ENCODE results near the gene C9orf72. TPM values are rescaled to one million over a fixed set of nuclear protein-coding genes. Genes with fewer than 3 reads are reported as not detected.

C9orf72 gene
- total RNA-seq, 1 experiment from 2014 or later: 5.9 TPM

DNA sequence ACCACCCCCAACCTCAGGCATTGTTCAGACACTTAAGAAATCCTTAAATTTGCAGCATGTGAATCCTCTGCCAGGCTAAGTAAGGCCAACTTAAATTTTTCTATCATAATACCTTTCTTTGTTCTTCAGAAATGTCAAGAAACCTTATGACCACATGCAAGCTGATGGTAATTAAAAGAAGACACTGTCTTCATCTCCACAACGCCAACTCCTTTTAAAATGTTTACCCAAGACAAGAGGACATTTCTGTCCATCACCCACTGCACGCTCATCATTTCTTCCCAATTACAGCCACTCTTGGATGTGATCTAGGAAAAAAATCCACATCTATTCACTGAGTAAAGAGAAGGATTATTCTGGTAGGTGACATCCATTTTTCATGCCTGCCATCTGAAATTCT is 55.3 kb downstream of the C9orf72 start:
- no peak for DNase-seq (ENCODE audit: low spot score)
- no peaks in the 10 kb centered on the region for H3K4me1 ChIP-seq (ENCODE audit: insufficient read depth, low read length, poor library complexity, severe bottlenecking)
- CTCF ChIA-PET: no interaction called here
- H3K9me3 ChIP-seq (ENCODE audit: low read depth, low read length, poor library complexity, severe bottlenecking): no peaks in the 10 kb centered on the region
- H3K27me3 ChIP-seq (replicated peaks; ENCODE audit: insufficient read depth, low read depth, low read length, poor library complexity): no peaks in the 10 kb centered on the region
- no peak overlapping the region for H3K27ac ChIP-seq (ENCODE audit: low read depth, low read length, poor library complexity, severe bottlenecking)
- intact Hi-C loops (cut with micrococcal nuclease; ENCODE audit: unreplicated experiment): no loop called here
- POLR2A ChIA-PET (ENCODE audit: low non-redundant PET): no interaction called here
- H3K36me3 ChIP-seq (ENCODE audit: insufficient read depth, low read length, poor library complexity, severe bottlenecking): no peaks in the 10 kb centered on the region
- BruUV-seq (replicated peaks): no TSS peak
- no peak overlapping the region for H3K4me3 ChIP-seq (ENCODE audit: low read depth, low read length, poor library complexity, severe bottlenecking)
- TF ChIP-seq, protein P1, sequence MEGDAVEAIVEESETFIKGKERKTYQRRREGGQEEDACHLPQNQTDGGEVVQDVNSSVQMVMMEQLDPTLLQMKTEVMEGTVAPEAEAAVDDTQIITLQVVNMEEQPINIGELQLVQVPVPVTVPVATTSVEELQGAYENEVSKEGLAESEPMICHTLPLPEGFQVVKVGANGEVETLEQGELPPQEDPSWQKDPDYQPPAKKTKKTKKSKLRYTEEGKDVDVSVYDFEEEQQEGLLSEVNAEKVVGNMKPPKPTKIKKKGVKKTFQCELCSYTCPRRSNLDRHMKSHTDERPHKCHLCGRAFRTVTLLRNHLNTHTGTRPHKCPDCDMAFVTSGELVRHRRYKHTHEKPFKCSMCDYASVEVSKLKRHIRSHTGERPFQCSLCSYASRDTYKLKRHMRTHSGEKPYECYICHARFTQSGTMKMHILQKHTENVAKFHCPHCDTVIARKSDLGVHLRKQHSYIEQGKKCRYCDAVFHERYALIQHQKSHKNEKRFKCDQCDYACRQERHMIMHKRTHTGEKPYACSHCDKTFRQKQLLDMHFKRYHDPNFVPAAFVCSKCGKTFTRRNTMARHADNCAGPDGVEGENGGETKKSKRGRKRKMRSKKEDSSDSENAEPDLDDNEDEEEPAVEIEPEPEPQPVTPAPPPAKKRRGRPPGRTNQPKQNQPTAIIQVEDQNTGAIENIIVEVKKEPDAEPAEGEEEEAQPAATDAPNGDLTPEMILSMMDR (conservative IDR thresholded peaks at IDR 0.05; ENCODE audit: low read depth, low read length): no peak
- no peak for TF ChIP-seq EZH2 (IDR thresholded peaks at IDR 0.05; ENCODE audit: borderline replicate concordance, low read depth, low read length, poor library complexity, severe bottlenecking)

DNA sequence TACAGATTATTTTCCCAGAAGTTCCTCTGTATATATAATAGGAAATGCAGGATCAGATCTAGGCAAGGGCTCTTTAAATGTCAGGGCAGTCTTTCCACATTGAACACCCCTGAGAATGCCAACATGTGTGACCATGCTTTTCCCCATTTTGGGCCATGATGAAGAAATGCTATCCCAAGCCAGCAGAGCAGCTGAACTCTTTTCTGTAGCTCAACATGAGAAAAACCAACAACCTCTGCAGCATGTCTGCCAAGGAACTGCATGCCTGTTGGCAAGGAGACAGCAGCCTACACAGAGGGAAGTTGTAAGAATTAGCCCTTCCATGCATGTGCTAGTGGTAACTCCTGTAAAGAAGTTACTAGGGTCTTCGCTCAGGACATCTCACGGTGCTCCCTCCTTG is 58.7 kb downstream of the C9orf72 start:
- H3K4me1 ChIP-seq (ENCODE audit: insufficient read depth, low read length, poor library complexity, severe bottlenecking): no peaks in the 10 kb centered on the region
- POLR2A ChIA-PET (ENCODE audit: low non-redundant PET): no interaction called here
- TF ChIP-seq, protein P1 (conservative IDR thresholded peaks at IDR 0.05; ENCODE audit: low read depth, low read length): no peak
- TF ChIP-seq EZH2 (IDR thresholded peaks at IDR 0.05; ENCODE audit: borderline replicate concordance, low read depth, low read length, poor library complexity, severe bottlenecking): no peak
- BruUV-seq (replicated peaks): no TSS peak
- H3K9me3 ChIP-seq (ENCODE audit: low read depth, low read length, poor library complexity, severe bottlenecking): no peaks in the 10 kb centered on the region
- intact Hi-C loops (cut with micrococcal nuclease; ENCODE audit: unreplicated experiment): no loop called here
- H3K27ac ChIP-seq (ENCODE audit: low read depth, low read length, poor library complexity, severe bottlenecking): no peak overlapping the region
- H3K36me3 ChIP-seq (ENCODE audit: insufficient read depth, low read length, poor library complexity, severe bottlenecking): no peaks in the 10 kb centered on the region
- H3K4me3 ChIP-seq (ENCODE audit: low read depth, low read length, poor library complexity, severe bottlenecking): no peak overlapping the region
- DNase-seq (ENCODE audit: low spot score): no peak
- CTCF ChIA-PET: no interaction called here
- H3K27me3 ChIP-seq (replicated peaks; ENCODE audit: insufficient read depth, low read depth, low read length, poor library complexity): no peaks in the 10 kb centered on the region

DNA sequence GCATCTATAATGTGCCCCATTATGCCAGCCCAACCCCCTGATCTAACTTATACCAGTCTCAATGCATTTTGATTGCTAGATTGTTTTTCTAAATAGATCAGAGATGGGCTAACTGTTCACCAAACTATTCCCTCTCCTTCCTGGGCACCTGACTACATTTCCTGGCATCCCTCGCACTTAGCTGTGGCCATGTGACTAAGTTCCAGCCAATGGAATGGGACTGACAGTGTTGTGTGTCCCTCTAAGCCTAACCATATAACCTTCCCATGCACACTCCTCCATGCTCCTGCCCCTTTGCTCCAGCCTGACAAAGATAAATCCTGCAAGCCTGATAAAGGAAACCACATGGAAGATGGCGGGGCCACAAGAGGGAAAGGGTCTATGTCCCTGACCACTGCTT is 61.5 kb downstream of the C9orf72 start:
- DNase-seq (ENCODE audit: low spot score): no peak
- POLR2A ChIA-PET (ENCODE audit: low non-redundant PET): no interaction called here
- no TSS peak for BruUV-seq (replicated peaks)
- Histone ChIP-seq H3K27ac (ENCODE audit: low read depth, low read length, poor library complexity, severe bottlenecking) (no peak overlapping the region), H3K27me3 (replicated peaks; ENCODE audit: insufficient read depth, low read depth, low read length, poor library complexity) (no peaks in the 10 kb centered on the region), H3K4me3 (ENCODE audit: low read depth, low read length, poor library complexity, severe bottlenecking) (no peak overlapping the region), H3K9me3 (ENCODE audit: low read depth, low read length, poor library complexity, severe bottlenecking) (no peaks in the 10 kb centered on the region), H3K4me1 (ENCODE audit: insufficient read depth, low read length, poor library complexity, severe bottlenecking) (no peaks in the 10 kb centered on the region), H3K36me3 (ENCODE audit: insufficient read depth, low read length, poor library complexity, severe bottlenecking) (no peaks in the 10 kb centered on the region)
- no peak for TF ChIP-seq EZH2 (IDR thresholded peaks at IDR 0.05; ENCODE audit: borderline replicate concordance, low read depth, low read length, poor library complexity, severe bottlenecking)
- TF ChIP-seq, protein P1 (conservative IDR thresholded peaks at IDR 0.05; ENCODE audit: low read depth, low read length): no peak
- intact Hi-C loops (cut with micrococcal nuclease; ENCODE audit: unreplicated experiment): no loop called here
- CTCF ChIA-PET: no interaction called here

All from A673 (cell line).